ENCODE data around the gene WLS.
"Not testable (repeated sequence)": the region's sequence is repeated elsewhere in the genome, so short reads cannot be mapped to it uniquely, and the experiment has no call there.

Gene WLS

GRCh38 chr1:68175621-68176398 is 56.5 kb downstream of the WLS start:
- H3K36me3 ChIP-seq, result no peaks in the 10 kb centered on the region
- no peaks in the 10 kb centered on the region for H3K9me3 ChIP-seq (ENCODE audit: severe bottlenecking)
- no peak overlapping the region for H3K4me3 ChIP-seq (ENCODE audit: low read depth, low read length)
- TF ChIP-seq, protein P1, sequence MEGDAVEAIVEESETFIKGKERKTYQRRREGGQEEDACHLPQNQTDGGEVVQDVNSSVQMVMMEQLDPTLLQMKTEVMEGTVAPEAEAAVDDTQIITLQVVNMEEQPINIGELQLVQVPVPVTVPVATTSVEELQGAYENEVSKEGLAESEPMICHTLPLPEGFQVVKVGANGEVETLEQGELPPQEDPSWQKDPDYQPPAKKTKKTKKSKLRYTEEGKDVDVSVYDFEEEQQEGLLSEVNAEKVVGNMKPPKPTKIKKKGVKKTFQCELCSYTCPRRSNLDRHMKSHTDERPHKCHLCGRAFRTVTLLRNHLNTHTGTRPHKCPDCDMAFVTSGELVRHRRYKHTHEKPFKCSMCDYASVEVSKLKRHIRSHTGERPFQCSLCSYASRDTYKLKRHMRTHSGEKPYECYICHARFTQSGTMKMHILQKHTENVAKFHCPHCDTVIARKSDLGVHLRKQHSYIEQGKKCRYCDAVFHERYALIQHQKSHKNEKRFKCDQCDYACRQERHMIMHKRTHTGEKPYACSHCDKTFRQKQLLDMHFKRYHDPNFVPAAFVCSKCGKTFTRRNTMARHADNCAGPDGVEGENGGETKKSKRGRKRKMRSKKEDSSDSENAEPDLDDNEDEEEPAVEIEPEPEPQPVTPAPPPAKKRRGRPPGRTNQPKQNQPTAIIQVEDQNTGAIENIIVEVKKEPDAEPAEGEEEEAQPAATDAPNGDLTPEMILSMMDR (IDR thresholded peaks at IDR 0.05; ENCODE audit: low read depth, low read length), result no peak
- H3K27ac ChIP-seq, result no peak overlapping the region
- no peaks in the 10 kb centered on the region for H3K27me3 ChIP-seq (ENCODE audit: insufficient read depth, low read depth, severe bottlenecking)
- DNase-seq, result no peak

GRCh38 chr1:68174738-68175113 is 57.6 kb downstream of the WLS start:
- TF ChIP-seq, protein P1 (IDR thresholded peaks at IDR 0.05; ENCODE audit: low read depth, low read length), result no peak
- Histone ChIP-seq H3K9me3 (ENCODE audit: severe bottlenecking) (no peaks in the 10 kb centered on the region), H3K27me3 (ENCODE audit: insufficient read depth, low read depth, severe bottlenecking) (no peaks in the 10 kb centered on the region), H3K27ac (no peak overlapping the region), H3K4me3 (ENCODE audit: low read depth, low read length) (no peak overlapping the region), H3K36me3 (no peaks in the 10 kb centered on the region)
- DNase-seq, result no peak

- H3K36me3 ChIP-seq, result no peaks in the 10 kb centered on the region
- no peak for DNase-seq
- H3K9me3 ChIP-seq (ENCODE audit: severe bottlenecking), result no peaks in the 10 kb centered on the region
- H3K4me3 ChIP-seq (ENCODE audit: low read depth, low read length), result no peak overlapping the region
- H3K27ac ChIP-seq, result no peak overlapping the region
- no peaks in the 10 kb centered on the region for H3K27me3 ChIP-seq (ENCODE audit: insufficient read depth, low read depth, severe bottlenecking)
- TF ChIP-seq, protein P1 (IDR thresholded peaks at IDR 0.05; ENCODE audit: low read depth, low read length), result no peak
Measured at GRCh38 chr1:68173936-68174737, 58.2 kb downstream of the WLS start.

DNA sequence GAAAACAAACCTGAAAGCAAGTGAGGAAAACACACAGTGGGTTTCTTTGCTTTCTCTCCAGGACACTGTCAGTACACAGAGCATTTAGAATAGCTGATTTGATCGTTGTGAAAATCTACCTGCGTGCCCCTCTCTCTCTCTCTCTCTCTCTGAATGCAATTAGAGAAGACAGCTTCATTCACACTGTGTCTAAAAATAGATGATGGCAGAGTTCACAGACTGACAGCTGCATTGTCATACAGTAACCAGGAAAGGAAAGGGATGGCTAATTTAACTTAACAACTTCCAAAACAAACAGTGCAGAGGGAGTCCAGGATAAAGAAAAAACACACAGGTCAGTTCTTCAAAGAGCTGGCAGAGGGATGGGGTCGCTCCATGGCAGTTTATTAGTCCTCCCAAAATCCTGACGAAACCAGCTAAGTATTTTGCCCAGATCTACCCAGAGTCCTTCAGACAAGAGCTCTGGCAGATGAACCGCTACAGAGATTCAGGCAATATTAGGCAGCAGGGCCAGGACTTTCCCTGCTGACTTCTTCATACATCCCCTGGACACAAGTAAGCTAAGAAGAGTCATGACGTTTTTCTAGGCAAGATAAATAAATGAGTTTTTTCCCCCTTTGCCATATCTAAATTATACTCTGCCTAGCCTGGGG is 58.9 kb downstream of the WLS start:
- no peak overlapping the region for H3K27ac ChIP-seq
- H3K4me3 ChIP-seq (ENCODE audit: low read depth, low read length), result no peak overlapping the region
- H3K27me3 ChIP-seq (ENCODE audit: insufficient read depth, low read depth, severe bottlenecking), result no peaks in the 10 kb centered on the region
- no peaks in the 10 kb centered on the region for H3K36me3 ChIP-seq
- no peaks in the 10 kb centered on the region for H3K9me3 ChIP-seq (ENCODE audit: severe bottlenecking)
- TF ChIP-seq, protein P1 (IDR thresholded peaks at IDR 0.05; ENCODE audit: low read depth, low read length), result no peak
- no peak for DNase-seq

- not testable (repeated sequence) for H3K27me3 ChIP-seq (ENCODE audit: insufficient read depth, low read depth, severe bottlenecking); H3K27ac ChIP-seq; H3K4me3 ChIP-seq (ENCODE audit: low read depth, low read length); H3K9me3 ChIP-seq (ENCODE audit: severe bottlenecking); DNase-seq; H3K36me3 ChIP-seq
Measured at GRCh38 chr1:68171795-68172194, 60.5 kb downstream of the WLS start.

DNA sequence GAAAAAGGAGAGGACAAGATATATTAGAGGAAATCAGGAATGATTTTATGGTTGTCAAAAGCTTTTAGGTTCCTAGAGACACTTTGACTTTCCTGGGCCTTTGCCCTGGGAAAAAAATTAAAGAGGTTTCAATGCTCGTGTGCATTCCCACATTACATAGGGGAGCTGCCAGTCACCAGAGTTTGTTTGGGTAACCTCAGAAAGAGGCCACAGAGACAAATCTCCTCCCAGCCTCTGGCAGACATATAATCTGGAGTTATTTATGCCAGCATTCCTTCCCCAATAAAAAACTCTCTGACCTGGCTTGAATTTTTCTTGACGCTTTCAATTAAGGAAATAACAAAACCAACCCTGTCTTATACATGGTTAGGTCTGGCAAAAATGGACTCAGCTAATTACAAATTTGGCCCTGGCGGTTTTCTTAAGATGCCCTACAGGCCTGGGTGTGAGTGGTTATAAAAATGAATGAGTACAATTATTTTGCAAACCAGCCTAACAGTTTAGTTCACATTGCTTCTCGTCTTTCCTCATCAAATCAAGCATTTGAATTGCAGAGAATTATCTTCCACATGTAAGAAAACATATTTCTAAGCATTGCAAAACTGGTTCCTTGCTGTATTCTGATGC is 63.7 kb downstream of the WLS start:
- H3K27me3 ChIP-seq (ENCODE audit: insufficient read depth, low read depth, severe bottlenecking), result no peaks in the 10 kb centered on the region
- H3K36me3 ChIP-seq, result no peaks in the 10 kb centered on the region
- H3K27ac ChIP-seq, result no peak overlapping the region
- DNase-seq, result no peak
- H3K4me3 ChIP-seq (ENCODE audit: low read depth, low read length), result no peak overlapping the region
- no peaks in the 10 kb centered on the region for H3K9me3 ChIP-seq (ENCODE audit: severe bottlenecking)
- TF ChIP-seq, protein P1 (IDR thresholded peaks at IDR 0.05; ENCODE audit: low read depth, low read length), result no peak

Measured in WERI-Rb-1 (cell line).